Transverse colon (tissue), 4 donors: ENCODE measurements around the gene SNRPA1.

ENCODE experiments used
- CTCF ChIP-seq, 5 experiments: fragments of 200-600 bp in 3 of 5; fragments of 450-650 bp in 2 of 5; sonication (generic) in 3 of 5; IDR thresholded peaks; 1 replicate in 2 of 5; 2 replicates in 3 of 5; pipeline ENCODE4 v1.5.1; 2016 to 2017; ENCODE audit warnings: antibody characterized with exemption in 5 of 5, inconsistent platforms in 3 of 5, mild to moderate bottlenecking in 2 of 5, moderate library complexity in 1 of 5
- POLR2A ChIP-seq: fragments of 450-650 bp; IDR thresholded peaks from one replicate; pipeline ENCODE4 v1.6.1; 2016; ENCODE audit warnings: antibody characterized with exemption, mild to moderate bottlenecking, moderate library complexity
- POLR2AphosphoS5 ChIP-seq, 3 donors: sonication (generic); formaldehyde crosslinking; IDR thresholded peaks; one replicate each; pipeline ENCODE4 v1.6.1; 2016; ENCODE audit warnings: antibody characterized with exemption in 3 of 3

- TF ChIP-seq CTCF (IDR thresholded peaks at IDR 0.05) = no peak
- TF ChIP-seq POLR2A = no peak
- TF ChIP-seq POLR2AphosphoS5 (IDR thresholded peaks at IDR 0.05) = no peak
These were observed 42.9 kb upstream of the SNRPA1 start for GRCh38 chr15:101337976-101338375.
